ENCODE results near the gene AGAP1. TPM values are rescaled to one million over a fixed set of nuclear protein-coding genes. Genes with fewer than 3 reads are reported as not detected.

Gene AGAP1
- total and polyA plus RNA-seq, 10 donors: 1.1 to 26.6 (median 11.3) TPM

- DNase-seq: peak; percentile 56
- Histone ChIP-seq H3K27me3 (replicated peaks in 1 of 7) (no peaks in the 10 kb centered on the region), H3K9me3 (no peaks in the 10 kb centered on the region), H3K4me1 (no peaks in the 10 kb centered on the region), H3K27ac (no peak overlapping the region), H3K4me3 (no peak overlapping the region), H3K36me3 (no peaks in the 10 kb centered on the region)
- TF ChIP-seq POLR2A (IDR thresholded peaks at IDR 0.05): no peak
- no peak for TF ChIP-seq CTCF (IDR thresholded peaks at IDR 0.05 in 8 of 11, conservative IDR thresholded peaks at IDR 0.05 in 3 of 11)
- TF ChIP-seq POLR2AphosphoS5 (IDR thresholded peaks at IDR 0.05): no peak
- WGBS, 5 donors: 83 to 94% (median 88%) methylated on average over 10 to 11 of the region's 11 CpGs
- intact Hi-C loops (cut with DNase I; ENCODE audit: low total_unique reads): no loop called here
These were observed 345.4 kb downstream of the AGAP1 start for GRCh38 chr2:235839226-235839625.

- TF ChIP-seq POLR2AphosphoS5 (IDR thresholded peaks at IDR 0.05): no peak
- no peak for TF ChIP-seq CTCF (IDR thresholded peaks at IDR 0.05 in 8 of 11, conservative IDR thresholded peaks at IDR 0.05 in 3 of 11)
- no peak for TF ChIP-seq POLR2A (IDR thresholded peaks at IDR 0.05)
- peak; percentile 7 for DNase-seq
- Histone ChIP-seq H3K27me3 (replicated peaks in 1 of 7) (no peaks in the 10 kb centered on the region), H3K9me3 (no peaks in the 10 kb centered on the region), H3K36me3 (no peaks in the 10 kb centered on the region), H3K4me3 (no peak overlapping the region), H3K4me1 (no peaks in the 10 kb centered on the region), H3K27ac (no peak overlapping the region)
- 92 to 100% (median 98%) methylated on average over 4 of the region's 4 CpGs for WGBS, 5 donors
- intact Hi-C loops (cut with DNase I; ENCODE audit: low total_unique reads): no loop called here
These were observed 346.1 kb downstream of the AGAP1 start for GRCh38 chr2:235839974-235840373.

GRCh38 chr2:235841863-235842262 is 348.0 kb downstream of the AGAP1 start:
- WGBS, 5 donors: 81 to 90% (median 88%) methylated on average over 13 of the region's 13 CpGs
- Histone ChIP-seq H3K4me1 (no peaks in the 10 kb centered on the region), H3K27me3 (replicated peaks in 1 of 7) (no peaks in the 10 kb centered on the region), H3K4me3 (no peak overlapping the region), H3K36me3 (no peaks in the 10 kb centered on the region), H3K27ac (no peak overlapping the region), H3K9me3 (no peaks in the 10 kb centered on the region)
- peak; percentile 50 for DNase-seq
- TF ChIP-seq CTCF (IDR thresholded peaks at IDR 0.05 in 8 of 11, conservative IDR thresholded peaks at IDR 0.05 in 3 of 11) (no peak), POLR2A (IDR thresholded peaks at IDR 0.05) (no peak), POLR2AphosphoS5 (IDR thresholded peaks at IDR 0.05) (no peak)
- intact Hi-C loops (cut with DNase I; ENCODE audit: low total_unique reads): no loop called here

GRCh38 chr2:235842941-235843340 is 349.1 kb downstream of the AGAP1 start:
- DNase-seq: no peak
- WGBS, 5 donors: 92 to 95% (median 94%) methylated on average over 13 of the region's 13 CpGs
- no peaks in the 10 kb centered on the region for H3K4me1 ChIP-seq
- no peaks in the 10 kb centered on the region for H3K9me3 ChIP-seq
- intact Hi-C loops (cut with DNase I; ENCODE audit: low total_unique reads): no loop called here
- H3K27me3 ChIP-seq (replicated peaks in 1 of 7): no peaks in the 10 kb centered on the region
- no peak overlapping the region for H3K4me3 ChIP-seq
- TF ChIP-seq POLR2A (IDR thresholded peaks at IDR 0.05) (no peak), POLR2AphosphoS5 (IDR thresholded peaks at IDR 0.05) (no peak), CTCF (IDR thresholded peaks at IDR 0.05 in 8 of 11, conservative IDR thresholded peaks at IDR 0.05 in 3 of 11) (no peak)
- H3K27ac ChIP-seq: no peak overlapping the region
- no peaks in the 10 kb centered on the region for H3K36me3 ChIP-seq

Data from spleen (tissue), 11 donors.